ENCODE measurements around the gene TP53I11. TPM values are rescaled to one million over a fixed set of nuclear protein-coding genes. Genes with fewer than 3 reads are reported as not detected.

TP53I11 gene
- total RNA-seq, 1 experiment from 2014 or later, result 94.2 TPM

DNA sequence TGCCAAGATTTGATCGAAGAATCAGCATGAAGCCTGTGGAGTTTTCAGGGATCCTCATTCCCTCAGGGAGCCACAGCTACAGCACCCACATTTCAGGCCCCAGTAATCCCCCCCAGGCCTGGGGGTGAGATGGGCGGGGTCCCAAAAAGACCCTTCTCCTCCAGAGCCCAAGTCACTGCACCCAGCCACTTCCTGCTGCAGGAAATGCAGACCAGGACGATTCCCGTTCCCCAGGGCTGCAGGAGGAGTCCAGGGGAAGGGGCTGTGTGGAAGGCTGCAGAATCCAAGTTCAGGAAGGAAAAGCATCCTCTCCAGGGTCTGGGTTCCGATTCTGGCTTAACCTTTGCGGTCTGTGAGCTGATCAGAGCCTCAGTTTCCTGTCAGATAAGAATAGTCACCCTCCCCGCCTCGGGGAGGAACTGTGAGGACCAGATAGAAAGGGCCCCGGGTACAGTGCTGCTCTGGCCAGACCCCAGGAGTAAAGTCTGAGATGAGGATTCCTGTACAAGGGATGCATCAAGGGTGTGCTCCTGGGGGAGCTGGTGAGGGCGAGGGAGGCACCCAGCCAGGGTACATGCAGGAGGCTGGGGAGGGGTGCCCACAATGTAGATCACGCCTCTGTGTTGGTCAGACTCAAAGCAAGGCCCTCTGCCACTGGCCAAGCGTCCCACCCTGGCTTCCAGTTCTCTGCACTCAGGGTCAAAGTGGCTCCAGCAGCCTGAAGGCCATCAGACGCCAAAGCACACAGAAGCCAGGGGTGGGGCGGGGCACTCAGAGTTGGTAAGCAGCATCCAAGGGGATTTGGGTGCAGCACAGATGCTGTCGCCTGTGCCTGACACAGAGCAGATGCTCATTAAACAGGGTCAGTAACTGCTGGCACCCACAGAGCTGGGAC lies 30.1 kb upstream of the TP53I11 start:
- Histone ChIP-seq H3K79me2 (ENCODE audit: insufficient read depth, low read length) (no peaks in the 10 kb centered on the region), H3K56ac (ENCODE audit: insufficient read length, low read depth, low read length) (no peak overlapping the region), H4K5ac (ENCODE audit: insufficient read length, low read depth, low read length) (no peak overlapping the region), H3K18ac (ENCODE audit: insufficient read length, low read depth, low read length) (no peak overlapping the region), H2BK120ac (ENCODE audit: low read depth, low read length, poor library complexity, severe bottlenecking) (no peak overlapping the region), H3K4me2 (ENCODE audit: insufficient read depth, insufficient read length, low read length) (no peak overlapping the region), H2BK12ac (ENCODE audit: insufficient read length, low read depth, low read length) (no peak overlapping the region), H2AK5ac (ENCODE audit: insufficient read length, low read length) (no peak overlapping the region), H3K23ac (ENCODE audit: insufficient read length, low read depth, low read length) (no peak overlapping the region), H2BK20ac (ENCODE audit: low read depth, low read length, poor library complexity, severe bottlenecking) (no peak overlapping the region), H3K27me3 (ENCODE audit: insufficient read depth, low read length) (no peaks in the 10 kb centered on the region), H3K9me3 (ENCODE audit: control insufficient read depth, low read depth, low read length) (no peaks in the 10 kb centered on the region), H4K91ac (ENCODE audit: insufficient read length, low read depth, low read length) (no peak overlapping the region), H3K27ac (ENCODE audit: insufficient read length, low read depth, low read length) (no peak overlapping the region), H3T11ph (ENCODE audit: low read length) (no peak overlapping the region), H3K23me2 (ENCODE audit: insufficient read length, low read depth, low read length, poor library complexity, severe bottlenecking) (no peaks in the 10 kb centered on the region), H3K4ac (ENCODE audit: low read depth, low read length) (no peak overlapping the region), H4K8ac (replicated peaks; ENCODE audit: insufficient read length, low read depth, low read length) (no peak overlapping the region), H2AFZ (ENCODE audit: low read length) (no peak overlapping the region), H3K4me1 (ENCODE audit: insufficient read depth, low read length) (peaks cover 10% of the 10 kb centered on the region; the same call in 1 of the 2 replicates), H3K9ac (ENCODE audit: extremely low read depth, insufficient read length, low read length) (no peak overlapping the region), H2BK5ac (ENCODE audit: insufficient read length, low read length) (no peak overlapping the region), H4K20me1 (ENCODE audit: control insufficient read depth, insufficient read depth, insufficient read length) (no peaks in the 10 kb centered on the region), H3K79me1 (ENCODE audit: insufficient read depth, low read depth, low read length, poor library complexity, severe bottlenecking) (no peaks in the 10 kb centered on the region), H2BK15ac (ENCODE audit: low read depth, low read length) (no peak overlapping the region), H3K14ac (ENCODE audit: insufficient read depth, low read length) (no peak overlapping the region)
- H3K4me3 Mint-ChIP-seq, result no peak overlapping the region
- H3K36me3 Mint-ChIP-seq (ENCODE audit: insufficient read depth in 1 of 3, low read depth in 3 of 3), result peaks cover 0 to 7% (median 0%) of the 10 kb centered on the region in 3 experiments; a peak in 2 of 7 replicates
- peaks cover 1% of the 10 kb centered on the region; the same call in 1 of the 2 replicates for H3K27me3 Mint-ChIP-seq (ENCODE audit: low read depth)
- WGBS (ENCODE audit: extremely low coverage, insufficient read length, low lambda C conversion rate), result no CpG with 5 or more reads among the region's 15 CpGs
- DNase-seq, result no peak
- H3K9me3 Mint-ChIP-seq, result peaks cover 5% of the 10 kb centered on the region in 2 experiments; a peak in 4 of 5 replicates
- H3K27ac Mint-ChIP-seq, result peak overlapping the region in 1 of 3 experiments; percentile 98; a peak in 2 of 7 replicates
- TF ChIP-seq, protein P1, sequence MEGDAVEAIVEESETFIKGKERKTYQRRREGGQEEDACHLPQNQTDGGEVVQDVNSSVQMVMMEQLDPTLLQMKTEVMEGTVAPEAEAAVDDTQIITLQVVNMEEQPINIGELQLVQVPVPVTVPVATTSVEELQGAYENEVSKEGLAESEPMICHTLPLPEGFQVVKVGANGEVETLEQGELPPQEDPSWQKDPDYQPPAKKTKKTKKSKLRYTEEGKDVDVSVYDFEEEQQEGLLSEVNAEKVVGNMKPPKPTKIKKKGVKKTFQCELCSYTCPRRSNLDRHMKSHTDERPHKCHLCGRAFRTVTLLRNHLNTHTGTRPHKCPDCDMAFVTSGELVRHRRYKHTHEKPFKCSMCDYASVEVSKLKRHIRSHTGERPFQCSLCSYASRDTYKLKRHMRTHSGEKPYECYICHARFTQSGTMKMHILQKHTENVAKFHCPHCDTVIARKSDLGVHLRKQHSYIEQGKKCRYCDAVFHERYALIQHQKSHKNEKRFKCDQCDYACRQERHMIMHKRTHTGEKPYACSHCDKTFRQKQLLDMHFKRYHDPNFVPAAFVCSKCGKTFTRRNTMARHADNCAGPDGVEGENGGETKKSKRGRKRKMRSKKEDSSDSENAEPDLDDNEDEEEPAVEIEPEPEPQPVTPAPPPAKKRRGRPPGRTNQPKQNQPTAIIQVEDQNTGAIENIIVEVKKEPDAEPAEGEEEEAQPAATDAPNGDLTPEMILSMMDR (conservative IDR thresholded peaks at IDR 0.05), result no peak
- H3K4me1 Mint-ChIP-seq, result peaks cover 34 to 36% of the 10 kb centered on the region in 2 experiments
